Measurements from ENCODE around the gene LTA4H. TPM values are rescaled to one million over a fixed set of nuclear protein-coding genes. Genes with fewer than 3 reads are reported as not detected.

LTA4H gene
- polyA plus RNA-seq, 1 experiment: 93.6 TPM

DNA sequence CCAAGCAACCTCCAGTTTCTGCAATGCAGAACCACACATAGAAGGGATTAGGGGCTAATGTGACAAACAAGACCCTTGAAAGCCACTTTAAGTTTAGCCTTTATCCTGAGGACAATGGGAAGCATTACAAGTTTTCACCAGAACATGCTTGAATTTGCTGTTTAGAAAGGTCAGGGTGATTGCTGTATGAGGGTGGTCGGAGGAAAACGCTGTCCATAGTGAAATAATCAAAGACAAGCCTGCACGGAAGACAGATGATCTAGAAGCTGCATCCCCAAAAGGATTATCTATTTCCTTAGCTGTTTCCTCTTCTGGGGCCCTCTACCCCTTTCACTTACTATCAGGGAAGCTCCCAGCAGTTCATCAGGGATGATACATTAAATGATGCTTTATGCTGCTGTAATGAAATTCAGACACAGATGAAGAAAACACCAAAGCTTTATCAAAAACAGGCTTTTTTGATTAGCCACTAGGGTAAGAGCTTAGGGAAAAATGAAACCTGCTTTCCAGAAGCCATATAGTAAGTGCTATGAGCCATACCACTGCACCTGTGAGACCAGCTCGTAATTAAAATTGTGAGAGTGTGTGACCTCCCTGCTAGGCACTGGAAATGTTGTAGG, 45.8 kb downstream of the LTA4H start:
- Histone ChIP-seq H3K9me3 (ENCODE audit: control insufficient read depth, insufficient read depth, low read length) (no peaks in the 10 kb centered on the region), H3K4me3 (ENCODE audit: low read depth, low read length) (no peak overlapping the region), H3K27me3 (ENCODE audit: control insufficient read depth, insufficient read depth, low read length) (peaks cover 33% of the 10 kb centered on the region), H3K27ac (ENCODE audit: low read depth, low read length) (no peak overlapping the region)
- POLR2A ChIA-PET: no interaction called here
- CTCF ChIA-PET: interaction anchor here (0.8 to 2.9 kb wide), 2 partner anchors 9 to 17 kb away, joined by 3 to 15 read pairs; no protein-coding TSS in a partner anchor
- DNase-seq (ENCODE audit: low read depth, low spot score): no peak
- TF ChIP-seq, protein P1, sequence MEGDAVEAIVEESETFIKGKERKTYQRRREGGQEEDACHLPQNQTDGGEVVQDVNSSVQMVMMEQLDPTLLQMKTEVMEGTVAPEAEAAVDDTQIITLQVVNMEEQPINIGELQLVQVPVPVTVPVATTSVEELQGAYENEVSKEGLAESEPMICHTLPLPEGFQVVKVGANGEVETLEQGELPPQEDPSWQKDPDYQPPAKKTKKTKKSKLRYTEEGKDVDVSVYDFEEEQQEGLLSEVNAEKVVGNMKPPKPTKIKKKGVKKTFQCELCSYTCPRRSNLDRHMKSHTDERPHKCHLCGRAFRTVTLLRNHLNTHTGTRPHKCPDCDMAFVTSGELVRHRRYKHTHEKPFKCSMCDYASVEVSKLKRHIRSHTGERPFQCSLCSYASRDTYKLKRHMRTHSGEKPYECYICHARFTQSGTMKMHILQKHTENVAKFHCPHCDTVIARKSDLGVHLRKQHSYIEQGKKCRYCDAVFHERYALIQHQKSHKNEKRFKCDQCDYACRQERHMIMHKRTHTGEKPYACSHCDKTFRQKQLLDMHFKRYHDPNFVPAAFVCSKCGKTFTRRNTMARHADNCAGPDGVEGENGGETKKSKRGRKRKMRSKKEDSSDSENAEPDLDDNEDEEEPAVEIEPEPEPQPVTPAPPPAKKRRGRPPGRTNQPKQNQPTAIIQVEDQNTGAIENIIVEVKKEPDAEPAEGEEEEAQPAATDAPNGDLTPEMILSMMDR (IDR thresholded peaks at IDR 0.05; ENCODE audit: low read depth, low read length): no peak

GRCh38 chr12:95988506-95989275, 46.7 kb downstream of the LTA4H start:
- Histone ChIP-seq H3K4me3 (ENCODE audit: low read depth, low read length) (no peak overlapping the region), H3K27me3 (ENCODE audit: control insufficient read depth, insufficient read depth, low read length) (peaks cover 31% of the 10 kb centered on the region), H3K9me3 (ENCODE audit: control insufficient read depth, insufficient read depth, low read length) (no peaks in the 10 kb centered on the region), H3K27ac (ENCODE audit: low read depth, low read length) (no peak overlapping the region)
- DNase-seq (ENCODE audit: low read depth, low spot score): no peak
- ChIA-PET POLR2A (no interaction called here), CTCF (interaction anchor here (0.6 to 2.9 kb wide), 2 partner anchors 10 to 528 kb away, joined by 3 to 15 read pairs; no protein-coding TSS in a partner anchor)
- TF ChIP-seq, protein P1 (IDR thresholded peaks at IDR 0.05; ENCODE audit: low read depth, low read length): no peak

GRCh38 chr12:95986635-95987570, 48.5 kb downstream of the LTA4H start:
- Histone ChIP-seq H3K27me3 (ENCODE audit: control insufficient read depth, insufficient read depth, low read length) (peaks cover 26% of the 10 kb centered on the region), H3K4me3 (ENCODE audit: low read depth, low read length) (no peak overlapping the region), H3K27ac (ENCODE audit: low read depth, low read length) (no peak overlapping the region), H3K9me3 (ENCODE audit: control insufficient read depth, insufficient read depth, low read length) (no peaks in the 10 kb centered on the region)
- TF ChIP-seq, protein P1 (IDR thresholded peaks at IDR 0.05; ENCODE audit: low read depth, low read length): no peak
- ChIA-PET CTCF (interaction anchor here (1.4 kb wide), 1 partner anchor 11 kb away, joined by 6 read pairs; no protein-coding TSS in a partner anchor), POLR2A (no interaction called here)
- no peak for DNase-seq (ENCODE audit: low read depth, low spot score)

GRCh38 chr12:95984682-95985081, 50.7 kb downstream of the LTA4H start:
- Histone ChIP-seq H3K27me3 (ENCODE audit: control insufficient read depth, insufficient read depth, low read length) (peaks cover 19% of the 10 kb centered on the region), H3K9me3 (ENCODE audit: control insufficient read depth, insufficient read depth, low read length) (no peaks in the 10 kb centered on the region), H3K27ac (ENCODE audit: low read depth, low read length) (no peak overlapping the region), H3K4me3 (ENCODE audit: low read depth, low read length) (no peak overlapping the region)
- TF ChIP-seq, protein P1 (IDR thresholded peaks at IDR 0.05; ENCODE audit: low read depth, low read length): no peak
- ChIA-PET POLR2A (no interaction called here), CTCF (no interaction called here)
- DNase-seq (ENCODE audit: low read depth, low spot score): no peak

Measured in AG04450 (cell line).